GM12892 (cell line): ENCODE results near the gene TMTC2.

ENCODE experiments used
- POLR2A ChIP-seq: IDR thresholded peaks from 2 replicates; pipeline ENCODE4 v1.6.1; 2011; ENCODE audit warnings: low read depth, low read length, control low read depth
- POLR2AphosphoS5 ChIP-seq: IDR thresholded peaks from 2 replicates; pipeline ENCODE4 v1.6.1; 2011; ENCODE audit warnings: low read depth, low read length, control low read depth
- TAF1 ChIP-seq: IDR thresholded peaks from 2 replicates; pipeline ENCODE4 v1.6.1; 2011; ENCODE audit warnings: low read depth, mild to moderate bottlenecking, control low read depth, low read length, borderline replicate concordance

GRCh38 chr12:83003026-83003425, 316.3 kb downstream of the TMTC2 start:
- no peak for TF ChIP-seq POLR2AphosphoS5
- no peak for TF ChIP-seq POLR2A
- no peak for TF ChIP-seq TAF1
